ENCODE measurements around the gene TP53TG5.

DNA sequence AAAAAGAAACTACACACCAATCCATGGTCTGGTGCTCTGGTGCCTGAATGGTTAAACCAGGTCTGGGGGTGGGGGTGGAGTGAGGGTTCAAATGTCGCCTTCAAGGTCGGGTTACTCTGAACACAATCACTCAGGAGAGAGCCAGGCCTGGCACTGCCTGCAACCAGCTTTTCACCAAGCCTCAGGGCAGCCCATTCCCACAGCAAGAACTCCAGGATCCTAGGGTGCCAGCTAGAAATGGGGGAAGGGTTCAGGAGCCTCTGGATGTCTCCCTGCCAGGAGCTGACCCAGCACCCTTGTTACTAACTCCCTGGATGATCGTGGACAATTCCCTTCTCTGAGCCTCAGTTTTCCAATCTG is 36.6 kb downstream of the TP53TG5 start:
- no peak for TF ChIP-seq POLR2A (IDR thresholded peaks at IDR 0.05)
- no peak for TF ChIP-seq CTCF (IDR thresholded peaks at IDR 0.05)
- TF ChIP-seq POLR2AphosphoS5 (IDR thresholded peaks at IDR 0.05), result no peak
- TF ChIP-seq EP300 (IDR thresholded peaks at IDR 0.05), result no peak

All from sigmoid colon (tissue), 4 donors.